Measurements from ENCODE around the gene RIMBP2. TPM values are rescaled to one million over a fixed set of nuclear protein-coding genes. Genes with fewer than 3 reads are reported as not detected.

RIMBP2 gene
- total RNA-seq, 1 experiment from 2014 or later, result 0.95 TPM

DNA sequence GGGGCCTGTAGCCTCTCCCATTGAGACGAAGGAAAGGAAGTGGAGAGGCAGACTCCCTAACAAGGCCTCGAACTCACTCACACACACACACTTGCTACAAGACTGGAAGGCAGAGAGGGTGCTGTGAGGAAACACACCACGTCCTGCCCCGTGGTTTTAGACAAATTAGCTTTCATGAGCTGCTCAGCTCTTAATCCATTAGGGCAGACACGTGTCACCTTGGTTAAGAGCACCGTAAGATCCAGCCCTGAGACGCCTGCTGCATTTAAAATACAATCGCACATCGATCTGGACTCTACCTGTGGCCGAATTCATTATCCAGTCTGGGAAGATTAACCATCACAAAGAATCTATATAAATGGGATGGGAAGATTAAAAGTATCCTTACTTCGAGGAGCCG, 72.0 kb downstream of the RIMBP2 start:
- intact Hi-C loops (cut with micrococcal nuclease; ENCODE audit: unreplicated experiment), result no loop called here
- no peak overlapping the region for H3K27ac ChIP-seq (ENCODE audit: low read depth, low read length, poor library complexity, severe bottlenecking)
- CTCF ChIA-PET, result no interaction called here
- no peaks in the 10 kb centered on the region for H3K36me3 ChIP-seq (ENCODE audit: insufficient read depth, low read length, poor library complexity, severe bottlenecking)
- no peak for TF ChIP-seq EZH2 (IDR thresholded peaks at IDR 0.05; ENCODE audit: borderline replicate concordance, low read depth, low read length, poor library complexity, severe bottlenecking)
- TF ChIP-seq, protein P1, sequence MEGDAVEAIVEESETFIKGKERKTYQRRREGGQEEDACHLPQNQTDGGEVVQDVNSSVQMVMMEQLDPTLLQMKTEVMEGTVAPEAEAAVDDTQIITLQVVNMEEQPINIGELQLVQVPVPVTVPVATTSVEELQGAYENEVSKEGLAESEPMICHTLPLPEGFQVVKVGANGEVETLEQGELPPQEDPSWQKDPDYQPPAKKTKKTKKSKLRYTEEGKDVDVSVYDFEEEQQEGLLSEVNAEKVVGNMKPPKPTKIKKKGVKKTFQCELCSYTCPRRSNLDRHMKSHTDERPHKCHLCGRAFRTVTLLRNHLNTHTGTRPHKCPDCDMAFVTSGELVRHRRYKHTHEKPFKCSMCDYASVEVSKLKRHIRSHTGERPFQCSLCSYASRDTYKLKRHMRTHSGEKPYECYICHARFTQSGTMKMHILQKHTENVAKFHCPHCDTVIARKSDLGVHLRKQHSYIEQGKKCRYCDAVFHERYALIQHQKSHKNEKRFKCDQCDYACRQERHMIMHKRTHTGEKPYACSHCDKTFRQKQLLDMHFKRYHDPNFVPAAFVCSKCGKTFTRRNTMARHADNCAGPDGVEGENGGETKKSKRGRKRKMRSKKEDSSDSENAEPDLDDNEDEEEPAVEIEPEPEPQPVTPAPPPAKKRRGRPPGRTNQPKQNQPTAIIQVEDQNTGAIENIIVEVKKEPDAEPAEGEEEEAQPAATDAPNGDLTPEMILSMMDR (conservative IDR thresholded peaks at IDR 0.05; ENCODE audit: low read depth, low read length), result no peak
- DNase-seq (ENCODE audit: low spot score), result no peak
- H3K4me3 ChIP-seq (ENCODE audit: low read depth, low read length, poor library complexity, severe bottlenecking), result no peak overlapping the region
- H3K27me3 ChIP-seq (replicated peaks; ENCODE audit: insufficient read depth, low read depth, low read length, poor library complexity), result peaks cover 30% of the 10 kb centered on the region
- H3K9me3 ChIP-seq (ENCODE audit: low read depth, low read length, poor library complexity, severe bottlenecking), result no peaks in the 10 kb centered on the region
- no peaks in the 10 kb centered on the region for H3K4me1 ChIP-seq (ENCODE audit: insufficient read depth, low read length, poor library complexity, severe bottlenecking)
- POLR2A ChIA-PET (ENCODE audit: low non-redundant PET), result no interaction called here
- no TSS peak for BruUV-seq (replicated peaks)

DNA sequence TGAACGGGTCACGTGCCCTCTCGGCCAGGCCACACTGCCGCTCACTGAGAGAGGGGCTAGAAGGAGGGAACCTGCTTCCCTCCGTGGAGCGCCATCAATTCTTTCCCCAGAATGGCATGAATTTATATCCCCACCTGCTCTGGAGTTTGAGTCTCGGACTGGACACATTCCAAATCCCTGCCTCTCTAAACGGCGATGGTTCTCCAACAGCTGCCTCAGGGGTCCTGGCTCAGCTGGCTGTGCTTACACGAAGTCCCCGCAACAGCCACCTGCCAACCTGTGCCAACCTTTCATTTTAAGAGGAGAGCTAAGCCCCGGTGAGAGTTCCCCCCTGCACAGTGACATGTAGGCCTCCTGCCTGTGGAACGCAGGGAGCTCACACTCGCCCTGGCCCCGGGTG, 73.2 kb downstream of the RIMBP2 start:
- ChIA-PET CTCF (no interaction called here), POLR2A (ENCODE audit: low non-redundant PET) (no interaction called here)
- H3K9me3 ChIP-seq (ENCODE audit: low read depth, low read length, poor library complexity, severe bottlenecking), result no peaks in the 10 kb centered on the region
- H3K4me1 ChIP-seq (ENCODE audit: insufficient read depth, low read length, poor library complexity, severe bottlenecking), result no peaks in the 10 kb centered on the region
- no TSS peak for BruUV-seq (replicated peaks)
- no peak for DNase-seq (ENCODE audit: low spot score)
- no peak overlapping the region for H3K4me3 ChIP-seq (ENCODE audit: low read depth, low read length, poor library complexity, severe bottlenecking)
- no peak overlapping the region for H3K27ac ChIP-seq (ENCODE audit: low read depth, low read length, poor library complexity, severe bottlenecking)
- H3K36me3 ChIP-seq (ENCODE audit: insufficient read depth, low read length, poor library complexity, severe bottlenecking), result no peaks in the 10 kb centered on the region
- H3K27me3 ChIP-seq (replicated peaks; ENCODE audit: insufficient read depth, low read depth, low read length, poor library complexity), result peaks cover 31% of the 10 kb centered on the region
- TF ChIP-seq EZH2 (IDR thresholded peaks at IDR 0.05; ENCODE audit: borderline replicate concordance, low read depth, low read length, poor library complexity, severe bottlenecking), result no peak
- TF ChIP-seq, protein P1 (conservative IDR thresholded peaks at IDR 0.05; ENCODE audit: low read depth, low read length), result no peak
- intact Hi-C loops (cut with micrococcal nuclease; ENCODE audit: unreplicated experiment), result no loop called here

DNA sequence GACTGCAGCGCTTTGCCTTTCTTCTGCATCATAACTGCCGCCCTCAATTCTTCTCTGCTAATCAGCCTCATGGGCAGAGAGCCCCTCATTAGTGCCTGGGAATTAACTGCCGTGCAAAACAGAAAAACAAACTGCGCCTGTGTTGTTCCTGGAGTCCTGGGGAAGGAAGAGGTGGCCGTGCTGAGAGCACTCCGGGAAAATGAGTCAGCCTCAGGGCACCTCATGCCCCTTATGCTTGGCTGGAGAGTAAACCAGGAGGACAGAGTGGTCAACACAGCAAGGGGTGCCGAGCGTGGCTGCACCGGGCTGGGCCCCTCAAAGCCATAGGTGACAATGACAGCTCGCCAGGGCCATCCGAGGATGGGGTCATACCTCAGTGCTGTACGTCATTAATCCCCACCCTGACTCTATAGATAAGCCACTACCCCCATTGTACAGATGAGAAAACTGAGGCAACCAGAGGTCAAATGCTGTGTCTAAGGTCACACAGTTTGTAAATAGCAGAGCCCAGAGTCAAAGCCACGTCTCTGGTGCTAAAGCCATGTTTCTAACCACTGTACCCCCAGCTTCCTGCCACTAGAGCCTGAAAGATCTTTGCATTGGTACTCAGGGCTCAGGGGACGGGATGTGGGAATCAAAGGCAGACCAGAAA, 74.4 kb downstream of the RIMBP2 start:
- intact Hi-C loops (cut with micrococcal nuclease; ENCODE audit: unreplicated experiment), result no loop called here
- H3K4me3 ChIP-seq (ENCODE audit: low read depth, low read length, poor library complexity, severe bottlenecking), result no peak overlapping the region
- TF ChIP-seq, protein P1 (conservative IDR thresholded peaks at IDR 0.05; ENCODE audit: low read depth, low read length), result no peak
- TF ChIP-seq EZH2 (IDR thresholded peaks at IDR 0.05; ENCODE audit: borderline replicate concordance, low read depth, low read length, poor library complexity, severe bottlenecking), result no peak
- DNase-seq (ENCODE audit: low spot score), result no peak
- H3K9me3 ChIP-seq (ENCODE audit: low read depth, low read length, poor library complexity, severe bottlenecking), result no peaks in the 10 kb centered on the region
- H3K27me3 ChIP-seq (replicated peaks; ENCODE audit: insufficient read depth, low read depth, low read length, poor library complexity), result peaks cover 35% of the 10 kb centered on the region
- CTCF ChIA-PET, result no interaction called here
- H3K4me1 ChIP-seq (ENCODE audit: insufficient read depth, low read length, poor library complexity, severe bottlenecking), result no peaks in the 10 kb centered on the region
- no peak overlapping the region for H3K27ac ChIP-seq (ENCODE audit: low read depth, low read length, poor library complexity, severe bottlenecking)
- POLR2A ChIA-PET (ENCODE audit: low non-redundant PET), result interaction anchor here (0.7 kb wide), 1 partner anchor 35 kb away, joined by 3 read pairs; no protein-coding TSS in a partner anchor
- H3K36me3 ChIP-seq (ENCODE audit: insufficient read depth, low read length, poor library complexity, severe bottlenecking), result no peaks in the 10 kb centered on the region
- no TSS peak for BruUV-seq (replicated peaks)
